Kidney (tissue), 14 donors: ENCODE results near the gene FYB1. TPM values are rescaled to one million over a fixed set of nuclear protein-coding genes. Genes with fewer than 3 reads are reported as not detected.
A peak's percentile ranks its signal among the peaks of the same experiment; 100 is the strongest.

Experiments used
- DNase-seq, 5 donors: peaks; one replicate each; pipeline ENCODE4 v3.0.0-alpha.2; 2013 to 2020
- FAIRE-seq: peaks from 2 replicates; lab custom pipeline; 2012; peaks lifted over from hg19 to GRCh38; lab: Jason Lieb, UNC
- H3K27ac ChIP-seq, 2 donors: one replicate each; pipeline ENCODE4 v1.7.0; 2013; ENCODE audit warnings: low read depth in 2 of 2, low read length in 2 of 2, inconsistent platforms in 1 of 2
- H3K27me3 ChIP-seq: one replicate; pipeline ENCODE4 v1.7.1; 2013; ENCODE audit warnings: low read length, inconsistent platforms; ENCODE audit not compliant: control insufficient read depth, insufficient read depth
- H3K36me3 ChIP-seq, 3 donors: one replicate each; pipeline versions ENCODE4 v1.7.0 to v1.7.1; 2013; ENCODE audit warnings: low read length in 3 of 3, control low read depth in 1 of 3, inconsistent platforms in 1 of 3; ENCODE audit not compliant: insufficient read depth in 3 of 3, control insufficient read depth in 2 of 3
- H3K4me1 ChIP-seq, 3 donors: one replicate each; pipeline versions ENCODE4 v1.7.0 to v1.7.1; 2013; ENCODE audit warnings: low read length in 3 of 3, inconsistent platforms in 1 of 3, low read depth in 1 of 3; ENCODE audit not compliant: control insufficient read depth in 2 of 3, insufficient read depth in 2 of 3
- H3K4me3 ChIP-seq, 3 donors: one replicate each; pipeline versions ENCODE4 v1.7.0 to v1.8.1; 2013; ENCODE audit warnings: low read length in 3 of 3, control low read depth in 1 of 3, inconsistent platforms in 1 of 3
- H3K9ac ChIP-seq, 3 donors: one replicate each; pipeline versions ENCODE4 v1.7.0 to v1.7.1; 2013; ENCODE audit warnings: low read length in 3 of 3, control low read depth in 1 of 3, inconsistent platforms in 1 of 3
- H3K9me3 ChIP-seq, 3 donors: one replicate each; pipeline versions ENCODE4 v1.7.0 to v1.7.1; 2013; ENCODE audit warnings: low read length in 3 of 3, control low read depth in 1 of 3, inconsistent platforms in 1 of 3; ENCODE audit not compliant: control insufficient read depth in 2 of 3, insufficient read depth in 1 of 3
- intact Hi-C: fragments of 100-400 bp; cut with DNase I; formaldehyde crosslinking; loops from one replicate; pipeline ENCODE4 v1.11.1; 2022
- polyA plus RNA-seq: library from polyadenylated mRNA; stranded (reverse); fragments of 350-450 nt; fragmentation: Illumina TruSeq; extraction: RNeasy Lipid Tissue Mini Kit (QIAGEN cat#74804); gene quantifications from one replicate; pipeline ENCODE4 v1.2.3, GENCODE V29; 2014; ENCODE audit warnings: low read depth, low replicate concordance; ENCODE audit not compliant: insufficient read depth
- total RNA-seq: library from RNA; stranded (reverse); fragmentation: NEBNext Ultra II Directional; extraction: Animal tissue kit (Norgen Biotek cat#: 25700); gene quantifications from one replicate; pipeline ENCODE4 v1.2.1, GENCODE V29; 2021
- TF ChIP-seq, protein P1 (sequence below): IDR thresholded peaks from 3 replicates; pipeline ENCODE4 v1.5.1; 2012; ENCODE audit warnings: mild to moderate bottlenecking, moderate library complexity, borderline replicate concordance; ENCODE audit not compliant: insufficient read depth; ENCODE audit errors: extremely low read depth
- donor health status: control.
- donor health status: control.
- donor health status: control.
- donor health status: control.
- donor health status: control.
- donor health status: DM: yes; HTN: yes; CAD: no.
- donor health status: Normal renal cell carcinoma (clear cell type).

Gene FYB1
- total and polyA plus RNA-seq, 2 donors from 2014 or later: 2.3 to 53.7 TPM

DNA sequence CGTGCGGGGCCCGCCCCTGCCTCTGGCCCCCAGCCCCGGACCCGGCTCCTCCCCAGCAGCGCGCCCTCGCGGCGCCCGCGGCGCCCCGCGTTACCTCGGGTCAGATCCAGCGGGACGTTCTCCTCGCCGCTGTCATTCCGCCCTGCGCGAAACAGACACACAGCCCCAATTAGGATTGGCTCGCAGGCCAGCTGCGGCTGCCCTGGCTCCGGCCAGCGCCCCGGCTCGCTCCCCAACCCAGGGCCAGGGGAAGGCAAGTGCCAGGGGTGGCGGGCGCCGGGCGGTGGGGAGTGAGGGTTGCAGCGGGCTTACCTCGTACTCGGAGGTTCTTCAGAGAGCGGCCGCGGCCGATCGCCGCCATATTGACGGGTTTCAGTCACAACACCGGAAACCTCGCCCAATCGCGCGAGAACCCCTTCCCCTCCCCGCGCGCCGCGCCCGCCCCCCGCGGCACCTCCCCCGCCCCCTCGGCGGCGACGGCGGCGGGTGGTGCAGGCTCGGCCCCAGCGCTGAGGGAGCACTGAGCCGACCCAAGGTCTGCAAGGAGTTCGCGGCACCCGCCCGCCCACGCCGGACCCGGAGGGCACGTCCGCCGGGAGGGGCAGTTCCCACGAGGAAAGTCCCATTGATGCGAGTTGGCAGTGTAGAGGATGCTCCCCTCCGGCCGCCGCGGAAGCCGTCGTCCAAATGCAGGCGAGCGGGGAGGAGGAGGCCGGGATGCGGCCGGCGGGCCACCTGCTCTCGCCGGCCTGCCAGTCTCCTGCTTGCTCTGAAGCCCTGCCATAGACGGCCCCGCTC, 145.1 kb downstream of the FYB1 start, which contains the start of gene RICTOR:
TSS of gene RICTOR (minus strand) at position 383 of the 798 bp plus-strand sequence. CDS start at position 361, 22 bp downstream.
- no peak for FAIRE-seq
- no peaks in the 10 kb centered on the region for H3K36me3 ChIP-seq
- DNase-seq: peak; percentile 93 to 96 (median 93)
- intact Hi-C loops: no loop called here
- peak within 1 kb of the TSS; percentile 77 to 94 (median 93) for H3K4me3 ChIP-seq
- peak within 1 kb of the TSS; percentile 77 to 87 (median 87) for H3K9ac ChIP-seq
- TF ChIP-seq, protein P1, sequence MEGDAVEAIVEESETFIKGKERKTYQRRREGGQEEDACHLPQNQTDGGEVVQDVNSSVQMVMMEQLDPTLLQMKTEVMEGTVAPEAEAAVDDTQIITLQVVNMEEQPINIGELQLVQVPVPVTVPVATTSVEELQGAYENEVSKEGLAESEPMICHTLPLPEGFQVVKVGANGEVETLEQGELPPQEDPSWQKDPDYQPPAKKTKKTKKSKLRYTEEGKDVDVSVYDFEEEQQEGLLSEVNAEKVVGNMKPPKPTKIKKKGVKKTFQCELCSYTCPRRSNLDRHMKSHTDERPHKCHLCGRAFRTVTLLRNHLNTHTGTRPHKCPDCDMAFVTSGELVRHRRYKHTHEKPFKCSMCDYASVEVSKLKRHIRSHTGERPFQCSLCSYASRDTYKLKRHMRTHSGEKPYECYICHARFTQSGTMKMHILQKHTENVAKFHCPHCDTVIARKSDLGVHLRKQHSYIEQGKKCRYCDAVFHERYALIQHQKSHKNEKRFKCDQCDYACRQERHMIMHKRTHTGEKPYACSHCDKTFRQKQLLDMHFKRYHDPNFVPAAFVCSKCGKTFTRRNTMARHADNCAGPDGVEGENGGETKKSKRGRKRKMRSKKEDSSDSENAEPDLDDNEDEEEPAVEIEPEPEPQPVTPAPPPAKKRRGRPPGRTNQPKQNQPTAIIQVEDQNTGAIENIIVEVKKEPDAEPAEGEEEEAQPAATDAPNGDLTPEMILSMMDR: no peak
- H3K27ac ChIP-seq: peak within 1 kb of the TSS; percentile 98
- peaks cover 0 to 13% (median 3%) of the 10 kb centered on the region in 3 donors for H3K4me1 ChIP-seq
- H3K27me3 ChIP-seq: no peaks in the 10 kb centered on the region
- no peaks in the 10 kb centered on the region for H3K9me3 ChIP-seq

DNA sequence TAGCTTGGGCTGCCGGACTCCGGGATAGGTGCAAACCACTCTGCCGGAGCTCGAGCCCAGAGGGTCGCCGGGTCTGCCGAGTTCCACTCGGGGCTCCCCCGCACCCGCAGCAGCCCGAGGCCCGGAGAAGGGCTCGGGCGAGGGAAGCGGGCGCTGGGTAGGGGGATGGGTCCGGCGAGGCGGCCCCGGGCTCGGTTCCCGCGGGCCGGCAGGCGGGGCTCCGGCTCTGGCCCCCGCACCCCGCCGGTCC, 145.7 kb downstream of the FYB1 start:
- Histone ChIP-seq H3K9ac (peak overlapping the region; percentile 21 to 87 (median 87)), H3K4me3 (peak overlapping the region; percentile 77 to 94 (median 93)), H3K4me1 (peaks cover 0 to 13% (median 3%) of the 10 kb centered on the region in 3 donors), H3K36me3 (no peaks in the 10 kb centered on the region), H3K27ac (peak overlapping the region; percentile 98), H3K9me3 (no peaks in the 10 kb centered on the region), H3K27me3 (no peaks in the 10 kb centered on the region)
- intact Hi-C loops: no loop called here
- no peak for FAIRE-seq
- TF ChIP-seq, protein P1: no peak
- peak in 2 of 5 donors; percentile 60 to 76 for DNase-seq

DNA sequence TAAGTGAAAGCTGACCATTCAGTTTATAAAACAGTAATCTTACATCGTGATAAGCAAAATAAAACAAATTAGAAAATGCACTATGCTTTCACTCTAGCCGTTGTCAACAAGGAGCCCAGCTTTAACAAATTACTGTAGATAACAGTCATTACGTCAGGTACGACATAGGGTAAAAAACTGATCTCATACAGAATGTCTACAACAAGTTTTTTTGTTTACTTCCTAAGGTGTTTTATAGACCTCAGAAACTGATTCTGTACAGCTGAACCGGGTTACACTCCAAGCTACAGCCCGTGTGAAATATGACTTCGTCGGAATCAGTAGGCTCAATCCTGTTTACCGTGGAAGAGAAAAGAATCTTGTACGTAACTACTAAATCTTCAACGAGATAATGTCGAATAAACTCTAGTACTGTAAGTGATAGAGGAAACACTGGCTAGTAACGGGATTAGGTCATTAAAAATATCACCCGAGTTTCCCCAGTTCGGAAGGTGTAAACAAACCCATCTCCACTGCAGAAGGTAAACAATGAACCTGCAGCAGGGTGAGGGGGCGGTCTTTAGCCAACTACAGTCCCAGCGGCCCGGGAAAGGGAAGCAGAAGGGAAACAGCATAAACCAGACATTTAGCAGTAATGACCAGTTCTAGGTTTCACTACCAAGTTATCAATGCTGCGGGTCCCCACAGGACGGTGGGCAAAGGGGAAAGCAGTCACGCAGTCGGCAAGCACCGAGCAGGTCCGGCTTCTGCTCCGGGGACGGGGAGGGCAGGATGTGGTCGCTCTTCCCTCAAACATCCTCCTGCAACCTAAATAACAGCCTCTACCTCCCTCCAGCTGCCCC, 146.2 kb downstream of the FYB1 start:
- H3K4me1 ChIP-seq: peaks cover 0 to 13% (median 3%) of the 10 kb centered on the region in 3 donors
- no peak for FAIRE-seq
- H3K36me3 ChIP-seq: no peaks in the 10 kb centered on the region
- DNase-seq: peak in 4 of 5 donors; percentile 69 to 81 (median 79)
- intact Hi-C loops: no loop called here
- H3K9me3 ChIP-seq: no peaks in the 10 kb centered on the region
- peak overlapping the region; percentile 77 to 94 (median 93) for H3K4me3 ChIP-seq
- TF ChIP-seq, protein P1: no peak
- H3K9ac ChIP-seq: peak overlapping the region; percentile 21 to 87 (median 87)
- H3K27ac ChIP-seq: peak overlapping the region; percentile 98
- H3K27me3 ChIP-seq: no peaks in the 10 kb centered on the region
